K562 (cell line): ENCODE results near the gene ANKRD27. TPM values are rescaled to one million over a fixed set of nuclear protein-coding genes. Genes with fewer than 3 reads are reported as not detected.

Source experiments
- AFF1 ChIP-seq, 2 experiments: fragments of 450-650 bp; IDR thresholded peaks; 2 replicates each; pipeline ENCODE4 v1.6.1; 2018; ENCODE audit warnings: mild to moderate bottlenecking in 2 of 2, low read depth in 1 of 2; ENCODE audit not compliant: partially characterized antibody in 2 of 2
- BRD9 ChIP-seq: fragments of 450-650 bp; IDR thresholded peaks from 2 replicates; pipeline ENCODE4 v1.6.1; 2018; ENCODE audit warnings: low read depth; ENCODE audit not compliant: partially characterized antibody
- CBX2 ChIP-seq: fragments of 200-600 bp; sonication (generic); IDR thresholded peaks from one replicate; pipeline ENCODE4 v1.6.1; 2012; ENCODE audit warnings: mild to moderate bottlenecking, low read length, inconsistent platforms; ENCODE audit not compliant: insufficient read depth, poor library complexity, severe bottlenecking
- CEBPB ChIP-seq: fragments of 450-650 bp; IDR thresholded peaks from 2 replicates; pipeline ENCODE4 v1.6.1; 2016; ENCODE audit warnings: missing genetic modification characterization, missing compliant biosample characterization
- CHD1 ChIP-seq: fragments of 200-600 bp; sonication (generic); IDR thresholded peaks from one replicate; pipeline ENCODE4 v1.6.1; 2012; ENCODE audit warnings: mild to moderate bottlenecking, moderate library complexity, low read length, inconsistent platforms
- E2F3 ChIP-seq: fragments of 250-450 bp; sonication (Bioruptor Pico); IDR thresholded peaks from 2 replicates; pipeline ENCODE4 v1.4.0; 2020; ENCODE audit warnings: mild to moderate bottlenecking
- EZH2 ChIP-seq: IDR thresholded peaks from 2 replicates; pipeline ENCODE4 v1.6.1; 2012; ENCODE audit warnings: low read depth, mild to moderate bottlenecking, inconsistent platforms, low read length, borderline replicate concordance
- GABPA ChIP-seq: fragments of 200-800 bp; sonication (Bioruptor generic); conservative IDR thresholded peaks from 2 replicates; pipeline ENCODE4 v1.6.1; 2016; ENCODE audit warnings: low read depth, missing genetic modification characterization, missing compliant biosample characterization
- HMG20A ChIP-seq: fragments of 450-650 bp; formaldehyde crosslinking; conservative IDR thresholded peaks from 2 replicates; pipeline ENCODE4 v1.4.0; 2020; ENCODE audit warnings: mild to moderate bottlenecking, mixed read lengths
- HOMEZ ChIP-seq: fragments of 250-450 bp; sonication (Bioruptor Pico); IDR thresholded peaks from 2 replicates; pipeline ENCODE4 v1.4.0; 2020; ENCODE audit warnings: mild to moderate bottlenecking, moderate library complexity
- IFI16 ChIP-seq: fragments of 250-450 bp; sonication (Bioruptor Pico); IDR thresholded peaks from 2 replicates; pipeline ENCODE4 v2.1.2; 2022; ENCODE audit warnings: mild to moderate bottlenecking, inconsistent platforms
- MAFK ChIP-seq: IDR thresholded peaks from 2 replicates; pipeline ENCODE4 v1.6.1; 2011; ENCODE audit warnings: low read length, improper control_type of control experiment
- PCBP1 ChIP-seq: fragments of 200-400 bp; formaldehyde crosslinking; IDR thresholded peaks from 2 replicates; pipeline ENCODE4 v1.6.1; 2018; ENCODE audit warnings: mild to moderate bottlenecking, low read depth, low read length; ENCODE audit not compliant: poor library complexity, severe bottlenecking
- PREB ChIP-seq: sonication (generic); formaldehyde crosslinking; IDR thresholded peaks from 2 replicates; pipeline ENCODE4 v1.8.1; 2023; ENCODE audit warnings: mild to moderate bottlenecking, missing genetic modification reagents
- ZBTB2 ChIP-seq: fragments of 450-650 bp; IDR thresholded peaks from 2 replicates; pipeline ENCODE4 v1.6.1; 2016; ENCODE audit warnings: antibody characterized with exemption
- ZNF23 ChIP-seq: fragments of 250-450 bp; sonication (Bioruptor Pico); IDR thresholded peaks from 2 replicates; pipeline ENCODE4 v1.4.0; 2020; ENCODE audit warnings: mild to moderate bottlenecking
- ZNF324 ChIP-seq: fragments of 250-450 bp; sonication (Bioruptor Pico); IDR thresholded peaks from 2 replicates; pipeline ENCODE4 v1.4.0; 2020; ENCODE audit warnings: mild to moderate bottlenecking
- ZNF655 ChIP-seq: fragments of 250-450 bp; sonication (Bioruptor Pico); IDR thresholded peaks from 2 replicates; pipeline ENCODE4 v1.5.0; 2021
- ZNF75A ChIP-seq: fragments of 450-650 bp; formaldehyde crosslinking; IDR thresholded peaks from 2 replicates; pipeline ENCODE4 v1.4.0; 2020; ENCODE audit warnings: mild to moderate bottlenecking
- polyA plus RNA-seq, 8 experiments: library from polyadenylated mRNA; depleted of rRNA in 4 of 8; stranded (reverse) in 5 of 8; unstranded in 3 of 8; fragments of >200 nt; fragmentation: Nextera tagmentation in 2 of 8; fragmentation: Illumina TruSeq in 1 of 8; extraction: Ambion mirVana in 2 of 8; extraction: Trizol in 1 of 8; gene quantifications; 2 replicates each; pipeline versions ENCODE4 v1.2.1 to v1.2.3, GENCODE V29; 2011 to 2014; ENCODE audit warnings: inconsistent platforms in 1 of 8, missing spikeins in 1 of 8
- total RNA-seq, 7 experiments: library from RNA; depleted of rRNA in 6 of 7; stranded (reverse); fragments of >200 nt in 6 of 7; fragmentation: Illumina TruSeq in 2 of 7; extraction: Trizol in 2 of 7; gene quantifications; 2 replicates each; pipeline versions ENCODE4 v1.2.1 to v1.2.3, GENCODE V29; 2011 to 2021; ENCODE audit warnings: low replicate concordance in 1 of 7

ANKRD27 gene
- total and polyA plus RNA-seq, 9 of the 15 experiments (the other 6 are each of a cell fraction or from before 2014, with no cell fraction given), result 5.3 to 71.3 (median 54.2) TPM

GRCh38 chr19:32691291-32691951 lies 16.4 kb upstream of the ANKRD27 start, which contains the start of gene NUDT19 (continued):
- TF ChIP-seq CEBPB (tag), result no peak
- no peak for TF ChIP-seq GABPA (tag)
- no peak for TF ChIP-seq CBX2
- TF ChIP-seq ZNF75A (CRISPR knock-in tag), result no peak
- TF ChIP-seq EZH2, result no peak
- TF ChIP-seq AFF1 (IDR thresholded peaks at IDR 0.05; ENCODE audit: low read depth in 1 of 2, partially characterized antibody in 2 of 2), result peak in 1 of 2 experiments; percentile 54
- TF ChIP-seq HOMEZ, result no peak
- TF ChIP-seq ZNF23 (CRISPR knock-in tag), result no peak
- no peak for TF ChIP-seq IFI16 (CRISPR knock-in tag)
- no peak for TF ChIP-seq PREB
- no peak for TF ChIP-seq ZNF655
- TF ChIP-seq MAFK, result no peak
- peak; percentile 42 for TF ChIP-seq BRD9
- TF ChIP-seq HMG20A (CRISPR knock-in tag), result no peak
- no peak for TF ChIP-seq CHD1
- no peak for TF ChIP-seq PCBP1
- no peak; the same call in none of the 2 replicates for TF ChIP-seq ZBTB2
- no peak for TF ChIP-seq E2F3
- TF ChIP-seq ZNF324 (CRISPR knock-in tag), result no peak
